ENCODE data around the gene ABRAXAS1.
"Not testable (repeated sequence)": the region's sequence is repeated elsewhere in the genome, so short reads cannot be mapped to it uniquely, and the experiment has no call there.

ABRAXAS1 gene

DNA sequence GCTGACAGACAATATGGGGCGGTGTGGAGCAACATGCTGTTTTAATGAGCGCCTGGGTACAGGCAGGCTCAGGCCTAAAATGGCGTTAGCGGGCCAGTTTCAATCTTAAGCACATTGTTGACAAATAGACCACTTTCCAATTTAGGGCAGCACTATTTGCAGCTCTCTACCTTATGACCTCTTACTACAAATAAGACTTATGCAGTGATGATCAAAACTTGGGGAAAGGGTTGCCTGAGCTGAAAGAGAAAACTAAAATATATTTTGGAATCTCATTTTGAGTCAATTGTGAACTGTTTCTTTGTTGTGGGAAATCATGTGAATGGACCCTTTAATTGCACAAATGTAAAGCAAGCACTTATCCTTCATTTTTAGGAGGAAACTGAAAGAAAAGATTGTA, 25.5 kb upstream of the ABRAXAS1 start:
- Histone ChIP-seq H4K20me1 (ENCODE audit: insufficient read depth, low read length) (no peaks in the 10 kb centered on the region), H3K79me2 (ENCODE audit: low read length) (no peaks in the 10 kb centered on the region), H3K9me3 (ENCODE audit: insufficient read depth, low read length) (no peaks in the 10 kb centered on the region), H3K4me1 (ENCODE audit: low read length) (peaks cover 10% of the 10 kb centered on the region), H2AFZ (ENCODE audit: low read depth, low read length) (no peak overlapping the region), H3K4me2 (ENCODE audit: low read length) (no peak overlapping the region), H3K4me3 (ENCODE audit: low read length) (no peak overlapping the region), H3K36me3 (replicated peaks; ENCODE audit: low read depth, low read length) (no peaks in the 10 kb centered on the region), H3K27ac (ENCODE audit: low read length) (no peak overlapping the region), H3K27me3 (ENCODE audit: low read depth, low read length) (no peaks in the 10 kb centered on the region), H3K9ac (ENCODE audit: low read length) (no peak overlapping the region)
- TF ChIP-seq, protein P1, sequence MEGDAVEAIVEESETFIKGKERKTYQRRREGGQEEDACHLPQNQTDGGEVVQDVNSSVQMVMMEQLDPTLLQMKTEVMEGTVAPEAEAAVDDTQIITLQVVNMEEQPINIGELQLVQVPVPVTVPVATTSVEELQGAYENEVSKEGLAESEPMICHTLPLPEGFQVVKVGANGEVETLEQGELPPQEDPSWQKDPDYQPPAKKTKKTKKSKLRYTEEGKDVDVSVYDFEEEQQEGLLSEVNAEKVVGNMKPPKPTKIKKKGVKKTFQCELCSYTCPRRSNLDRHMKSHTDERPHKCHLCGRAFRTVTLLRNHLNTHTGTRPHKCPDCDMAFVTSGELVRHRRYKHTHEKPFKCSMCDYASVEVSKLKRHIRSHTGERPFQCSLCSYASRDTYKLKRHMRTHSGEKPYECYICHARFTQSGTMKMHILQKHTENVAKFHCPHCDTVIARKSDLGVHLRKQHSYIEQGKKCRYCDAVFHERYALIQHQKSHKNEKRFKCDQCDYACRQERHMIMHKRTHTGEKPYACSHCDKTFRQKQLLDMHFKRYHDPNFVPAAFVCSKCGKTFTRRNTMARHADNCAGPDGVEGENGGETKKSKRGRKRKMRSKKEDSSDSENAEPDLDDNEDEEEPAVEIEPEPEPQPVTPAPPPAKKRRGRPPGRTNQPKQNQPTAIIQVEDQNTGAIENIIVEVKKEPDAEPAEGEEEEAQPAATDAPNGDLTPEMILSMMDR (IDR thresholded peaks at IDR 0.05; ENCODE audit: low read depth, low read length): no peak
- TF ChIP-seq EZH2phosphoT487 (IDR thresholded peaks at IDR 0.05; ENCODE audit: low read depth): no peak

DNA sequence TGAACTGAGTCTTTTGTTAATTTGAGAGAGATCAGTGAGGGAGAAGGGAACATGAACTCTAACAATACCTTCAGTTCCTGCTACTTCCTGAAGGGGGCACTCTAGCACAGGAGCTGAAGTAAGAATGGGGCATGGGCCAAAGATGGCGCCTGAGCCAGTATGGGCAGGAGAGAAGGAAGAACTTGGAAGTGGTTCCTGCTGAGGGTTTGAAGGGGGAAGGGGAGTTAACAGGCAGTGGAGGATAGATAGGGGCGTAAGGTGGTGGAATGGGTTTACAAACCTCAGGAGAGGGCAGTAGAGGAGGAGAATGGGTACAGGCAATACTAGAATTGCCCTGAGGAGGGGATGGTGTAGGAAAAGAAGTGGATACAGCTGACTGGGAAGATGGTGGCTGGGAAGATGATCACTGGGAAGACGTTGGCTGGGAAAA, 24.3 kb upstream of the ABRAXAS1 start:
- H3K27ac ChIP-seq (ENCODE audit: low read length): 0 out of 2 replicates have a peak overlapping the region, but pooled peaks have one; percentile 6
- H2AFZ ChIP-seq (ENCODE audit: low read depth, low read length): peak overlapping the region; percentile 100
- not testable (repeated sequence) for H4K20me1 ChIP-seq (ENCODE audit: insufficient read depth, low read length)

DNA sequence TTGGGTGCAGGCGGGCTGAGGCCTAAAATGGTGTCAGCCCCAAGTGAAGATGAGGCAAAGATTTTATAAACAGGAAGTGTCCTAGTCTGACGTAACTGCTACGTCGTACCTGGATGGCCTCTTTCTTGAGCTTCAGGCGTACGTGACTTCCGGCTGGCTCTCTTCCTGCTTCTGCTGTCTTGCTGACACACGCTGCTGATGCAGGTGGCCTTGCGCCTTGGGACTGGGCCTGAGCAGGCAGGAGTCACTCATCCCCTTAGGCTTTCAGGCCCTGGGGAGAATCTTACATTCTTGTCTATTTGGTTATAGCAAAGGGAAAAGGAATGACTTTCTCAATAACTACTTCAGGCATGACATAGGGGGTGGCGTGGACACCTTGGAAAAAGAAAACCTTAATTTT, 20.1 kb upstream of the ABRAXAS1 start:
- Histone ChIP-seq H2AFZ (ENCODE audit: low read depth, low read length) (peak overlapping the region; percentile 97), H3K27me3 (ENCODE audit: low read depth, low read length) (no peaks in the 10 kb centered on the region), H3K79me2 (ENCODE audit: low read length) (no peaks in the 10 kb centered on the region), H3K27ac (ENCODE audit: low read length) (no peak overlapping the region), H3K36me3 (replicated peaks; ENCODE audit: low read depth, low read length) (no peaks in the 10 kb centered on the region), H4K20me1 (ENCODE audit: insufficient read depth, low read length) (no peaks in the 10 kb centered on the region), H3K4me1 (ENCODE audit: low read length) (peaks cover 13% of the 10 kb centered on the region), H3K9me3 (ENCODE audit: insufficient read depth, low read length) (no peaks in the 10 kb centered on the region), H3K4me2 (ENCODE audit: low read length) (peak overlapping the region; percentile 44; the same call in 1 of the 2 replicates), H3K4me3 (ENCODE audit: low read length) (no peak overlapping the region), H3K9ac (ENCODE audit: low read length) (no peak overlapping the region)
- TF ChIP-seq EZH2phosphoT487 (IDR thresholded peaks at IDR 0.05; ENCODE audit: low read depth): no peak
- TF ChIP-seq, protein P1 (IDR thresholded peaks at IDR 0.05; ENCODE audit: low read depth, low read length): no peak

More for the DNA sequence above, 24.3 kb upstream of the ABRAXAS1 start:
- H3K27me3 ChIP-seq (ENCODE audit: low read depth, low read length); H3K9ac ChIP-seq (ENCODE audit: low read length); H3K4me3 ChIP-seq (ENCODE audit: low read length); H3K9me3 ChIP-seq (ENCODE audit: insufficient read depth, low read length); H3K79me2 ChIP-seq (ENCODE audit: low read length); H3K36me3 ChIP-seq (replicated peaks; ENCODE audit: low read depth, low read length): not testable (repeated sequence)
- TF ChIP-seq, protein P1 (IDR thresholded peaks at IDR 0.05; ENCODE audit: low read depth, low read length): peak; percentile 78
- peaks cover 17% of the 10 kb centered on the region for H3K4me1 ChIP-seq (ENCODE audit: low read length)
- peak overlapping the region; percentile 3; the same call in 1 of the 2 replicates for H3K4me2 ChIP-seq (ENCODE audit: low read length)

DNA sequence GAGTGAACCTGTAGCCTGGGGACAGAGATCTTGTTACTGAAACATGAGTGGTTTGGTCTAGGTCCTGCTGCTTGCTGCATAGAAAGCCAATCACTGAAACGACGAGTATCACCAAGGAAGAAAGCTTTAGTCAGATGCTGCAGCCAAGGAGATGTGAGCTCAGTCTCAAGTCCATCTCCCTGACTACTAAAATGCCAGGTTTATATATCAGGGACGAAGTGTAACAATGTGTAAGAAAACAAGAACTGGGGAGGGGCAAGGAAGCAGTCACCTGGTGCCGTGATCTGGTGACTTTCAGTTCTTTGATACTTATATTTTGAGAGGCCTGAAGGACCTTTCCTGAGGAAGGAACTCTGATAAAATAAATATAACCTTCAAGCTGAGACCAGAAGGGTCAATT, 19.6 kb upstream of the ABRAXAS1 start:
- Histone ChIP-seq H3K36me3 (replicated peaks; ENCODE audit: low read depth, low read length) (no peaks in the 10 kb centered on the region), H3K9ac (ENCODE audit: low read length) (peak overlapping the region; percentile 14; the same call in 1 of the 2 replicates), H3K79me2 (ENCODE audit: low read length) (no peaks in the 10 kb centered on the region), H4K20me1 (ENCODE audit: insufficient read depth, low read length) (no peaks in the 10 kb centered on the region), H3K4me1 (ENCODE audit: low read length) (peaks cover 12% of the 10 kb centered on the region), H3K27me3 (ENCODE audit: low read depth, low read length) (no peaks in the 10 kb centered on the region), H3K27ac (ENCODE audit: low read length) (no peak overlapping the region), H3K9me3 (ENCODE audit: insufficient read depth, low read length) (no peaks in the 10 kb centered on the region), H3K4me3 (ENCODE audit: low read length) (peak overlapping the region; percentile 34; the same call in 1 of the 2 replicates), H2AFZ (ENCODE audit: low read depth, low read length) (peak overlapping the region; percentile 97), H3K4me2 (ENCODE audit: low read length) (peak overlapping the region; percentile 44)
- TF ChIP-seq, protein P1 (IDR thresholded peaks at IDR 0.05; ENCODE audit: low read depth, low read length): no peak

All from OCI-LY3 (cell line).